ENCODE measurements around the gene LGR4. TPM values are rescaled to one million over a fixed set of nuclear protein-coding genes. Genes with fewer than 3 reads are reported as not detected.
A peak's percentile ranks its signal among the peaks of the same experiment; 100 is the strongest.

The LGR4 gene
- total and polyA plus RNA-seq, 2 of the 13 experiments (the other 11 are each of a cell fraction or from before 2014, with no cell fraction given): 42.1 to 68.7 TPM

DNA sequence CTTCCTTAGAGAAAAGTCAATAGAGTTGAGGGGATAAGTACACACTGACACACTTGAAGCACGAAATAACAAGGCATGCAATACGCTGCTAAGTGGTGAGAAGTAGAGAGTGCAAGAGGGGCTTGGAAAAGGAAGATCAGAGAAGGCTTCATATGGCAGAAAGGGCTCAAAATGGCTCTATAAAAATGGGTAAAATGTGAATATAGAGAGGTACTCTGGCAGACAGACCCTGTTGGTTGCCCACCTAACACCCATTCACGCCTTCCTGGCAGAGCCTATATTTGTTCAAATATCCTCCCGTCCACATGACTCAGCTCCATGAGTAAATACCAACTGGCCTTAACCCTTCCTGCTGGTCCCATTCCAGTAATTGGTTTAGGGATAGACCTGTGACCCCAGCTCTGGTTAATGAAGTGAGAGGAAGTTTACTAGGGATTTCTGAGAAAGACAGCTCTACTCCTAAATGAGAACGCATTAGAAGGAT lies 70.7 kb downstream of the LGR4 start (continued):
- TF ChIP-seq ZSCAN31 (CRISPR knock-in tag; IDR thresholded peaks at IDR 0.05; ENCODE audit: low read depth) (no peak), ZNF292 (CRISPR knock-in tag; IDR thresholded peaks at IDR 0.05; ENCODE audit: borderline replicate concordance, low read depth) (peak; percentile 47; the same call in 1 of the 2 replicates), ZNF781 (CRISPR knock-in tag; IDR thresholded peaks at IDR 0.05; ENCODE audit: borderline replicate concordance, not compliant biosample characterization) (no peak), ZNF629 (CRISPR knock-in tag; conservative IDR thresholded peaks at IDR 0.05) (no peak), PAWR (CRISPR knock-in tag; IDR thresholded peaks at IDR 0.05; ENCODE audit: borderline replicate concordance) (no peak), NPAS2 (CRISPR knock-in tag; IDR thresholded peaks at IDR 0.05; ENCODE audit: borderline replicate concordance) (no peak), ZNF383 (CRISPR knock-in tag; IDR thresholded peaks at IDR 0.05; ENCODE audit: borderline replicate concordance) (no peak), ZNF782 (CRISPR knock-in tag; IDR thresholded peaks at IDR 0.05; ENCODE audit: borderline replicate concordance) (no peak), SKI (IDR thresholded peaks at IDR 0.05; ENCODE audit: partially characterized antibody) (peak; percentile 17), CCAR2 (optimal IDR thresholded peaks at IDR 0.05; ENCODE audit: low read depth, low read length) (no peak), MAFG (CRISPR knock-in tag; IDR thresholded peaks at IDR 0.05) (no peak), THYN1 (CRISPR knock-in tag; IDR thresholded peaks at IDR 0.05; ENCODE audit: borderline replicate concordance, low read depth) (no peak)
- TF ChIP-seq, protein P1, sequence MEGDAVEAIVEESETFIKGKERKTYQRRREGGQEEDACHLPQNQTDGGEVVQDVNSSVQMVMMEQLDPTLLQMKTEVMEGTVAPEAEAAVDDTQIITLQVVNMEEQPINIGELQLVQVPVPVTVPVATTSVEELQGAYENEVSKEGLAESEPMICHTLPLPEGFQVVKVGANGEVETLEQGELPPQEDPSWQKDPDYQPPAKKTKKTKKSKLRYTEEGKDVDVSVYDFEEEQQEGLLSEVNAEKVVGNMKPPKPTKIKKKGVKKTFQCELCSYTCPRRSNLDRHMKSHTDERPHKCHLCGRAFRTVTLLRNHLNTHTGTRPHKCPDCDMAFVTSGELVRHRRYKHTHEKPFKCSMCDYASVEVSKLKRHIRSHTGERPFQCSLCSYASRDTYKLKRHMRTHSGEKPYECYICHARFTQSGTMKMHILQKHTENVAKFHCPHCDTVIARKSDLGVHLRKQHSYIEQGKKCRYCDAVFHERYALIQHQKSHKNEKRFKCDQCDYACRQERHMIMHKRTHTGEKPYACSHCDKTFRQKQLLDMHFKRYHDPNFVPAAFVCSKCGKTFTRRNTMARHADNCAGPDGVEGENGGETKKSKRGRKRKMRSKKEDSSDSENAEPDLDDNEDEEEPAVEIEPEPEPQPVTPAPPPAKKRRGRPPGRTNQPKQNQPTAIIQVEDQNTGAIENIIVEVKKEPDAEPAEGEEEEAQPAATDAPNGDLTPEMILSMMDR (CRISPR knock-in tag; IDR thresholded peaks at IDR 0.05): no peak
- TF ChIP-seq, protein P2, sequence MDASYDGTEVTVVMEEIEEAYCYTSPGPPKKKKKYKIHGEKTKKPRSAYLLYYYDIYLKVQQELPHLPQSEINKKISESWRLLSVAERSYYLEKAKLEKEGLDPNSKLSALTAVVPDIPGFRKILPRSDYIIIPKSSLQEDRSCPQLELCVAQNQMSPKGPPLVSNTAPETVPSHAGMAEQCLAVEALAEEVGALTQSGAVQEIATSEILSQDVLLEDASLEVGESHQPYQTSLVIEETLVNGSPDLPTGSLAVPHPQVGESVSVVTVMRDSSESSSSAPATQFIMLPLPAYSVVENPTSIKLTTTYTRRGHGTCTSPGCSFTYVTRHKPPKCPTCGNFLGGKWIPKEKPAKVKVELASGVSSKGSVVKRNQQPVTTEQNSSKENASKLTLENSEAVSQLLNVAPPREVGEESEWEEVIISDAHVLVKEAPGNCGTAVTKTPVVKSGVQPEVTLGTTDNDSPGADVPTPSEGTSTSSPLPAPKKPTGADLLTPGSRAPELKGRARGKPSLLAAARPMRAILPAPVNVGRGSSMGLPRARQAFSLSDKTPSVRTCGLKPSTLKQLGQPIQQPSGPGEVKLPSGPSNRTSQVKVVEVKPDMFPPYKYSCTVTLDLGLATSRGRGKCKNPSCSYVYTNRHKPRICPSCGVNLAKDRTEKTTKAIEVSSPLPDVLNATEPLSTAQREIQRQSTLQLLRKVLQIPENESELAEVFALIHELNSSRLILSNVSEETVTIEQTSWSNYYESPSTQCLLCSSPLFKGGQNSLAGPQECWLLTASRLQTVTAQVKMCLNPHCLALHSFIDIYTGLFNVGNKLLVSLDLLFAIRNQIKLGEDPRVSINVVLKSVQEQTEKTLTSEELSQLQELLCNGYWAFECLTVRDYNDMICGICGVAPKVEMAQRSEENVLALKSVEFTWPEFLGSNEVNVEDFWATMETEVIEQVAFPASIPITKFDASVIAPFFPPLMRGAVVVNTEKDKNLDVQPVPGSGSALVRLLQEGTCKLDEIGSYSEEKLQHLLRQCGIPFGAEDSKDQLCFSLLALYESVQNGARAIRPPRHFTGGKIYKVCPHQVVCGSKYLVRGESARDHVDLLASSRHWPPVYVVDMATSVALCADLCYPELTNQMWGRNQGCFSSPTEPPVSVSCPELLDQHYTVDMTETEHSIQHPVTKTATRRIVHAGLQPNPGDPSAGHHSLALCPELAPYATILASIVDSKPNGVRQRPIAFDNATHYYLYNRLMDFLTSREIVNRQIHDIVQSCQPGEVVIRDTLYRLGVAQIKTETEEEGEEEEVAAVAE (CRISPR knock-in tag; IDR thresholded peaks at IDR 0.05; ENCODE audit: borderline replicate concordance): 0 out of 2 replicates have a peak, but pooled peaks have one; percentile 56
- TF ChIP-seq, protein P3, sequence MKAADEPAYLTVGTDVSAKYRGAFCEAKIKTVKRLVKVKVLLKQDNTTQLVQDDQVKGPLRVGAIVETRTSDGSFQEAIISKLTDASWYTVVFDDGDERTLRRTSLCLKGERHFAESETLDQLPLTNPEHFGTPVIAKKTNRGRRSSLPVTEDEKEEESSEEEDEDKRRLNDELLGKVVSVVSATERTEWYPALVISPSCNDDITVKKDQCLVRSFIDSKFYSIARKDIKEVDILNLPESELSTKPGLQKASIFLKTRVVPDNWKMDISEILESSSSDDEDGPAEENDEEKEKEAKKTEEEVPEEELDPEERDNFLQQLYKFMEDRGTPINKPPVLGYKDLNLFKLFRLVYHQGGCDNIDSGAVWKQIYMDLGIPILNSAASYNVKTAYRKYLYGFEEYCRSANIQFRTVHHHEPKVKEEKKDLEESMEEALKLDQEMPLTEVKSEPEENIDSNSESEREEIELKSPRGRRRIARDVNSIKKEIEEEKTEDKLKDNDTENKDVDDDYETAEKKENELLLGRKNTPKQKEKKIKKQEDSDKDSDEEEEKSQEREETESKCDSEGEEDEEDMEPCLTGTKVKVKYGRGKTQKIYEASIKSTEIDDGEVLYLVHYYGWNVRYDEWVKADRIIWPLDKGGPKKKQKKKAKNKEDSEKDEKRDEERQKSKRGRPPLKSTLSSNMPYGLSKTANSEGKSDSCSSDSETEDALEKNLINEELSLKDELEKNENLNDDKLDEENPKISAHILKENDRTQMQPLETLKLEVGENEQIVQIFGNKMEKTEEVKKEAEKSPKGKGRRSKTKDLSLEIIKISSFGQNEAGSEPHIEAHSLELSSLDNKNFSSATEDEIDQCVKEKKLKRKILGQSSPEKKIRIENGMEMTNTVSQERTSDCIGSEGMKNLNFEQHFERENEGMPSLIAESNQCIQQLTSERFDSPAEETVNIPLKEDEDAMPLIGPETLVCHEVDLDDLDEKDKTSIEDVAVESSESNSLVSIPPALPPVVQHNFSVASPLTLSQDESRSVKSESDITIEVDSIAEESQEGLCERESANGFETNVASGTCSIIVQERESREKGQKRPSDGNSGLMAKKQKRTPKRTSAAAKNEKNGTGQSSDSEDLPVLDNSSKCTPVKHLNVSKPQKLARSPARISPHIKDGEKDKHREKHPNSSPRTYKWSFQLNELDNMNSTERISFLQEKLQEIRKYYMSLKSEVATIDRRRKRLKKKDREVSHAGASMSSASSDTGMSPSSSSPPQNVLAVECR (CRISPR knock-in tag; IDR thresholded peaks at IDR 0.05; ENCODE audit: borderline replicate concordance): peak; percentile 62; the same call in 1 of the 2 replicates
- TF ChIP-seq, protein P4, sequence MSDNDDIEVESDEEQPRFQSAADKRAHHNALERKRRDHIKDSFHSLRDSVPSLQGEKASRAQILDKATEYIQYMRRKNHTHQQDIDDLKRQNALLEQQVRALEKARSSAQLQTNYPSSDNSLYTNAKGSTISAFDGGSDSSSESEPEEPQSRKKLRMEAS (IDR thresholded peaks at IDR 0.05): no peak; the same call in 1 of the 2 replicates

All from HepG2 (cell line).